WTC11 (cell line): Measurements from ENCODE around the gene FOXQ1. TPM values are rescaled to one million over a fixed set of nuclear protein-coding genes. Genes with fewer than 3 reads are reported as not detected.

ENCODE experiments used
- total RNA-seq: library from RNA; stranded (reverse); gene quantifications from 3 replicates; pipeline ENCODE4 v1.2.3, GENCODE V29; 2021
- TF ChIP-seq, protein P1 (sequence below): fragments of 250-450 bp; sonication (Bioruptor Pico); IDR thresholded peaks from 2 replicates; pipeline ENCODE4 v1.8.0; 2021; ENCODE audit warnings: mild to moderate bottlenecking

The FOXQ1 gene
- total RNA-seq, 1 experiment from 2014 or later = 0.35 TPM

GRCh38 chr6:1363729-1364572 lies 52.1 kb downstream of the FOXQ1 start (continued):
- TF ChIP-seq, protein P1, sequence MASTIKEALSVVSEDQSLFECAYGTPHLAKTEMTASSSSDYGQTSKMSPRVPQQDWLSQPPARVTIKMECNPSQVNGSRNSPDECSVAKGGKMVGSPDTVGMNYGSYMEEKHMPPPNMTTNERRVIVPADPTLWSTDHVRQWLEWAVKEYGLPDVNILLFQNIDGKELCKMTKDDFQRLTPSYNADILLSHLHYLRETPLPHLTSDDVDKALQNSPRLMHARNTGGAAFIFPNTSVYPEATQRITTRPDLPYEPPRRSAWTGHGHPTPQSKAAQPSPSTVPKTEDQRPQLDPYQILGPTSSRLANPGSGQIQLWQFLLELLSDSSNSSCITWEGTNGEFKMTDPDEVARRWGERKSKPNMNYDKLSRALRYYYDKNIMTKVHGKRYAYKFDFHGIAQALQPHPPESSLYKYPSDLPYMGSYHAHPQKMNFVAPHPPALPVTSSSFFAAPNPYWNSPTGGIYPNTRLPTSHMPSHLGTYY (CRISPR knock-in tag) = no peak

Other genes starting within 250 kb of the FOXQ1 start
- gene FOXF2, start 77.5 kb downstream of the FOXQ1 start, total RNA-seq = 0.07 to 0.11 TPM in 2 of 3 replicates, not detected in the other